IMR-90 (cell line): ENCODE results near the gene TRAPPC2B. TPM values are rescaled to one million over a fixed set of nuclear protein-coding genes. Genes with fewer than 3 reads are reported as not detected.

Source experiments
- ATAC-seq: fragments of 200-7000 bp; cut with Tn5 transposase; 2 replicates; pipeline ENCODE4 v1.9.1; 2020; ENCODE audit warnings: low read depth, mild to moderate bottlenecking, moderate library complexity
- BruUV-seq: library from RNA; stranded (reverse); fragments of 400-500 nt; replicated peaks from 2 replicates; lab custom pipeline; 2021; lab: Mats Ljungman, UMichigan
- CTCF ChIA-PET: fragments of 300-600 bp; formaldehyde crosslinking; extraction: SDS; loops from one replicate; lab custom pipeline; 2021; ENCODE audit warnings: antibody characterized with exemption; lab: Yijun Ruan, JAX
- POLR2A ChIA-PET: fragments of 300-600 bp; sonication (Branson Sonifier 250); formaldehyde crosslinking; loops from one replicate; lab custom pipeline; 2022; ENCODE audit warnings: antibody characterized with exemption; ENCODE audit not compliant: unreplicated experiment; lab: Charles Lee
- DNase-seq: peaks from one replicate; pipeline ENCODE4 v3.0.0; 2013
- H2AFZ ChIP-seq: replicated peaks from 2 replicates; pipeline ENCODE3; 2013; ENCODE audit warnings: low read length, mild to moderate bottlenecking; ENCODE audit not compliant: poor library complexity
- H2AK5ac ChIP-seq: 2 replicates; pipeline ENCODE4 v1.6.1; 2013; ENCODE audit warnings: low read depth, low read length, inconsistent platforms
- H2AK9ac ChIP-seq: replicated peaks from 2 replicates; pipeline ENCODE3; 2013; ENCODE audit warnings: mild to moderate bottlenecking, low read depth, low read length, moderate library complexity; ENCODE audit not compliant: poor library complexity
- H2BK120ac ChIP-seq: 2 replicates; pipeline ENCODE4 v1.6.1; 2013; ENCODE audit warnings: low read depth, low read length, inconsistent platforms
- H2BK15ac ChIP-seq: 3 replicates; pipeline ENCODE4 v1.6.1; 2013; ENCODE audit warnings: low read depth, low read length, inconsistent platforms
- H2BK20ac ChIP-seq: 2 replicates; pipeline ENCODE4 v1.6.1; 2013; ENCODE audit warnings: low read depth, mild to moderate bottlenecking, inconsistent platforms, low read length, moderate library complexity
- H2BK5ac ChIP-seq: 2 replicates; pipeline ENCODE4 v1.6.1; 2013; ENCODE audit warnings: mild to moderate bottlenecking, low read depth, low read length, inconsistent platforms; ENCODE audit not compliant: poor library complexity, severe bottlenecking
- H3K14ac ChIP-seq: replicated peaks from 2 replicates; pipeline ENCODE4 v1.6.1; 2013; ENCODE audit warnings: low read depth, low read length, inconsistent platforms
- H3K18ac ChIP-seq: 2 replicates; pipeline ENCODE4 v1.6.1; 2013; ENCODE audit warnings: low read depth, low read length, control low read depth
- H3K23ac ChIP-seq: 2 replicates; pipeline ENCODE4 v1.6.1; 2013; ENCODE audit warnings: low read depth, low read length, inconsistent platforms
- H3K27ac ChIP-seq: 2 replicates; pipeline ENCODE4 v1.5.1; 2013; ENCODE audit warnings: mild to moderate bottlenecking, control low read depth, low read length; ENCODE audit not compliant: insufficient read depth
- H3K27me3 ChIP-seq: 2 replicates; pipeline ENCODE4 v1.6.1; 2013; ENCODE audit warnings: low read length; ENCODE audit not compliant: control insufficient read depth, insufficient read depth
- H3K36me3 ChIP-seq: 2 replicates; pipeline ENCODE4 v1.6.1; 2013; ENCODE audit warnings: low read length, mixed read lengths; ENCODE audit not compliant: control insufficient read depth, insufficient read depth
- H3K4ac ChIP-seq: 2 replicates; pipeline ENCODE4 v1.6.1; 2013; ENCODE audit warnings: low read depth, low read length, inconsistent platforms
- H3K4me1 ChIP-seq: 2 replicates; pipeline ENCODE4 v1.6.1; 2013; ENCODE audit warnings: low read length, mixed read lengths; ENCODE audit not compliant: control insufficient read depth, insufficient read depth
- H3K4me2 ChIP-seq: 2 replicates; pipeline ENCODE4 v1.6.1; 2013; ENCODE audit warnings: low read depth, mild to moderate bottlenecking, control low read depth, low read length, moderate library complexity
- H3K4me3 ChIP-seq: 2 replicates; pipeline ENCODE4 v1.5.1; 2013; ENCODE audit warnings: low read depth, mild to moderate bottlenecking, control low read depth, low read length, moderate library complexity; ENCODE audit not compliant: insufficient read depth
- H3K56ac ChIP-seq: 2 replicates; pipeline ENCODE4 v1.6.1; 2013; ENCODE audit warnings: low read length, inconsistent platforms; ENCODE audit not compliant: insufficient read depth; ENCODE audit errors: extremely low read depth
- H3K79me1 ChIP-seq, 2 experiments: 2 replicates each; pipeline ENCODE4 v1.6.1; 2013; ENCODE audit warnings: low read length in 2 of 2, inconsistent platforms in 1 of 2, low read depth in 1 of 2
- H3K9ac ChIP-seq: 2 replicates; pipeline ENCODE4 v1.6.1; 2013; ENCODE audit warnings: low read depth, low read length, control low read depth
- H3K9me1 ChIP-seq: 2 replicates; pipeline ENCODE4 v1.6.1; 2013; ENCODE audit warnings: low read length, inconsistent platforms; ENCODE audit not compliant: insufficient read depth
- H3K9me3 ChIP-seq: 2 replicates; pipeline ENCODE4 v1.6.1; 2013; ENCODE audit warnings: low read length; ENCODE audit not compliant: control insufficient read depth, insufficient read depth
- H4K20me1 ChIP-seq: 2 replicates; pipeline ENCODE4 v1.6.1; 2013; ENCODE audit warnings: low read length, inconsistent platforms; ENCODE audit not compliant: insufficient read depth
- H4K5ac ChIP-seq: 2 replicates; pipeline ENCODE4 v1.6.1; 2013; ENCODE audit warnings: mild to moderate bottlenecking, low read depth, low read length, control low read depth
- H4K8ac ChIP-seq, 2 experiments: 2 replicates each; pipeline ENCODE4 v1.6.1; 2013; ENCODE audit warnings: low read depth in 2 of 2, low read length in 2 of 2, control low read depth in 1 of 2, inconsistent platforms in 1 of 2
- H4K91ac ChIP-seq: 2 replicates; pipeline ENCODE4 v1.6.1; 2013; ENCODE audit warnings: low read depth, low read length, inconsistent platforms; ENCODE audit not compliant: insufficient read depth
- BHLHE40 ChIP-seq: fragments of 150-350 bp; IDR thresholded peaks from 2 replicates; pipeline ENCODE4 v1.6.1; 2016; ENCODE audit warnings: mild to moderate bottlenecking, low read depth, low read length
- CEBPB ChIP-seq: IDR thresholded peaks from 2 replicates; pipeline ENCODE4 v1.6.1; 2012; ENCODE audit warnings: low read depth, low read length, improper control_type of control experiment
- CHD1 ChIP-seq: IDR thresholded peaks from 2 replicates; pipeline ENCODE4 v1.6.1; 2012; ENCODE audit warnings: low read depth, low read length, improper control_type of control experiment
- CTCF ChIP-seq: conservative IDR thresholded peaks from 2 replicates; pipeline ENCODE4 v1.5.1; 2012; ENCODE audit warnings: mild to moderate bottlenecking, low read depth, low read length, improper control_type of control experiment
- ELK1 ChIP-seq: fragments of 150-350 bp; IDR thresholded peaks from 2 replicates; pipeline ENCODE4 v1.6.1; 2016; ENCODE audit warnings: low read depth, mild to moderate bottlenecking, low read length, moderate library complexity, borderline replicate concordance
- FOS ChIP-seq: fragments of 150-350 bp; IDR thresholded peaks from 2 replicates; pipeline ENCODE4 v1.6.1; 2016; ENCODE audit warnings: low read depth, low read length
- MAFK ChIP-seq: IDR thresholded peaks from 2 replicates; pipeline ENCODE4 v1.6.1; 2012; ENCODE audit warnings: low read depth, low read length, improper control_type of control experiment
- MAZ ChIP-seq: IDR thresholded peaks from 2 replicates; pipeline ENCODE4 v1.6.1; 2012; ENCODE audit warnings: low read depth, mild to moderate bottlenecking, low read length, improper control_type of control experiment, moderate library complexity, borderline replicate concordance
- MXI1 ChIP-seq: IDR thresholded peaks from 2 replicates; pipeline ENCODE4 v1.6.1; 2012; ENCODE audit warnings: low read depth, mild to moderate bottlenecking, low read length, moderate library complexity, borderline replicate concordance
- POLR2A ChIP-seq: IDR thresholded peaks from 2 replicates; pipeline ENCODE4 v1.6.1; 2012; ENCODE audit warnings: mild to moderate bottlenecking, low read depth, low read length
- RAD21 ChIP-seq: IDR thresholded peaks from 2 replicates; pipeline ENCODE4 v1.6.1; 2012; ENCODE audit warnings: low read length, improper control_type of control experiment
- RCOR1 ChIP-seq: IDR thresholded peaks from 2 replicates; pipeline ENCODE4 v1.6.1; 2012; ENCODE audit warnings: mild to moderate bottlenecking, low read length, improper control_type of control experiment; ENCODE audit not compliant: insufficient replicate concordance
- RFX5 ChIP-seq: IDR thresholded peaks from 2 replicates; pipeline ENCODE4 v1.8.0; 2012; ENCODE audit warnings: low read depth, mild to moderate bottlenecking, low read length, moderate library complexity
- SMC3 ChIP-seq: fragments of 150-350 bp; IDR thresholded peaks from 2 replicates; pipeline ENCODE4 v1.6.1; 2016; ENCODE audit warnings: low read depth, mild to moderate bottlenecking, antibody characterized with exemption, low read length, moderate library complexity
- USF2 ChIP-seq: fragments of 150-350 bp; IDR thresholded peaks from 2 replicates; pipeline ENCODE4 v1.6.1; 2017; ENCODE audit warnings: mild to moderate bottlenecking, antibody characterized with exemption, low read length, low read depth
- WGBS, 2 experiments: methylation state at CpG; one replicate each; pipeline versions ENCODE4 v1.1.5 to v1.1.7; 2013; ENCODE audit warnings: missing lambda C conversion rate in 2 of 2; ENCODE audit not compliant: insufficient read length in 1 of 2; ENCODE audit errors: extremely low coverage in 2 of 2; 5-methylcytosine and 5-hydroxymethylcytosine counted together
- dilution Hi-C: fragments of 300-500 bp; cut with HindIII; formaldehyde crosslinking; loops from one replicate; pipeline ENCODE4 v1.14.3; 2018; ENCODE audit warnings: low sequenced_read_pairs; ENCODE audit not compliant: unreplicated experiment
- in situ Hi-C: fragments of 300-500 bp; cut with MboI; formaldehyde crosslinking; loops from 3 replicates; pipeline ENCODE4 v1.14.3; 2019; ENCODE audit warnings: low sequenced_read_pairs, inconsistent platforms, mixed read lengths
- intact Hi-C: fragments of 100-400 bp; cut with micrococcal nuclease; formaldehyde crosslinking; loops from 2 replicates; pipeline ENCODE4 v1.10.0; 2022
- polyA plus RNA-seq, 3 experiments: library from polyadenylated mRNA; depleted of rRNA; stranded (reverse); fragments of >200 nt; gene quantifications; 2 replicates each; pipeline ENCODE4 v1.2.3, GENCODE V29; 2012; ENCODE audit warnings: low replicate concordance in 1 of 3
- total RNA-seq: library from RNA; depleted of rRNA; stranded (reverse); fragments of >200 nt; gene quantifications from 2 replicates; pipeline ENCODE4 v1.2.3, GENCODE V29; 2012

TRAPPC2B gene
- total and polyA plus RNA-seq, 2 of the 4 experiments (the other 2 are of a cell fraction): 14.9 to 20.4 TPM

GRCh38 chr19:57376151-57376550 is 12.8 kb downstream of the TRAPPC2B start:
- H4K91ac ChIP-seq: no peak overlapping the region
- BruUV-seq: no TSS peak
- no peak overlapping the region for H3K27ac ChIP-seq
- no peak overlapping the region for H2AFZ ChIP-seq
- no peak overlapping the region for H2BK20ac ChIP-seq
- H3K4me3 ChIP-seq: no peak overlapping the region
- no peak overlapping the region for H3K18ac ChIP-seq
- H3K4me2 ChIP-seq: no peak overlapping the region
- no peaks in the 10 kb centered on the region for H3K9me1 ChIP-seq
- CTCF ChIA-PET: no interaction called here
- no peaks in the 10 kb centered on the region for H3K27me3 ChIP-seq
- no peak overlapping the region for H2BK120ac ChIP-seq
- no peak for ATAC-seq
- no CpG with 5 or more reads among the region's 6 CpGs for WGBS, 2 experiments
- H2BK5ac ChIP-seq: no peak overlapping the region
- POLR2A ChIA-PET: no interaction called here
- no peak overlapping the region for H3K4ac ChIP-seq
- no peak overlapping the region for H2BK15ac ChIP-seq
- H3K79me1 ChIP-seq: no peaks in the 10 kb centered on the region; a peak in 1 of 4 replicates
- no peak overlapping the region for H3K23ac ChIP-seq
- no peak for TF ChIP-seq CEBPB
- TF ChIP-seq SMC3: no peak
- no peak for TF ChIP-seq RFX5
- TF ChIP-seq USF2: no peak
- TF ChIP-seq CTCF: no peak
- no peak for TF ChIP-seq POLR2A
- no peak for TF ChIP-seq MAFK
- no peak for TF ChIP-seq CHD1
- no peak for TF ChIP-seq RCOR1
- TF ChIP-seq BHLHE40: no peak
- no peak for TF ChIP-seq MAZ
- TF ChIP-seq RAD21: no peak
- no peak for TF ChIP-seq FOS
- no peak for TF ChIP-seq ELK1
- no peak for TF ChIP-seq MXI1
- no peaks in the 10 kb centered on the region for H4K20me1 ChIP-seq
- H3K9ac ChIP-seq: no peak overlapping the region
- intact Hi-C loops (no loop called here), in situ Hi-C loops (loop anchor here (25.0 kb wide), 1 partner anchor 964 kb away; the partner anchor contains the start of gene ZNF583), dilution Hi-C loops (no loop called here)
- H3K9me3 ChIP-seq: peaks cover 43% of the 10 kb centered on the region
- H3K14ac ChIP-seq: no peak overlapping the region
- H4K8ac ChIP-seq: no peak overlapping the region
- H3K4me1 ChIP-seq: no peaks in the 10 kb centered on the region
- no peak overlapping the region for H2AK9ac ChIP-seq
- no peak overlapping the region for H3K56ac ChIP-seq
- H4K5ac ChIP-seq: no peak overlapping the region
- H2AK5ac ChIP-seq: no peak overlapping the region
- no peak for DNase-seq
- peaks cover 52% of the 10 kb centered on the region for H3K36me3 ChIP-seq
